NCI-H82 (cell line): Measurements from ENCODE around the gene UBC.
"Not testable (repeated sequence)": the region's sequence is repeated elsewhere in the genome, so short reads cannot be mapped to it uniquely, and the experiment has no call there.

ENCODE experiments used
- DNase-seq: peaks from one replicate; lab custom pipeline; 2025; lab: John Stamatoyannopoulos, UW

Gene UBC

DNA sequence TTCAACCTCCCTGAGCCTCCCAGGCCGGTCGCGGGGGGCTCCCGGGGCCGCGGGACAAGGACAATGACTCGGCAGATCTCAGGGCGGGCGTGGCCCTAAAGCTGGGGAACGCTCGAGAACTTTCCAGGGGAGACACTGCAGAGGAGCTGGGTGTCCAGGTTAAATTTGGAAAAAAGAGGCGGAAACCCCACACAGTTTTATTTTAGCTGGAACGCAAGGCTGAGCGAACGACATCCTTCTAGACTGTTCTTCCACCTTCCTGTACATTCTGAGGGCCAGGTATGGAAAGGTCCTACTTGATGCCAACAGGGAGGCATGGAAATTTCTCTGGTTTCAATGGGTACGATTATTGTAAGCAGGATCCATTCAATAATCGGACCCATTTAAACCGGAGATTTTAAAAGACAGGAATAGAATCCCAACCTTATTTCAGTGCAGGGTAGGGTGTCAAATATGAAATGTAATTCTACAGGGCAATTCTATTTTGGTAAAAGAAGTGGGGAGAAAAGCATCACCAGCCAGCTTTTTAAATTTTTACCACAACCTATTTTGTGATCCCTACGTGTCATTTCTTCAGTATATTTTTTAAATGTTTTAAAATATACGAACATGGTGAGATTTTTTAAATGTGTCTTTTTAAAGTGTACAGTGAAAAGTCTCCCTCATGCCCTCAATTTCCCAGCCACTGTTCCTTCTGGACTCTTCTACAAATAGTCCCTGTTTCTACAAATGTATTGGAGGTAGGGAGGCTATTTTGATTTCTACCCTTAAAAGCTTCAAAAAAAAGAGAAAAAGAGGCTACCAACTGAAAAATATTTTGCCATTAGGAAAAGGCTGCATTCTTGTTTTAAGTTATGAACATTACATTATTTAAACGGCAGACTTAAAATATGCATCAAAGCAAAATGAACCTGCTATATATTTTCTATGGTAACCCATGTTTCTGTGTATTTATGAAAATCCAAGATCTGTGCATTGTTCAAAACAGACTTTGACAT lies 1.1 kb upstream of the UBC start:
- DNase-seq = no peak

DNA sequence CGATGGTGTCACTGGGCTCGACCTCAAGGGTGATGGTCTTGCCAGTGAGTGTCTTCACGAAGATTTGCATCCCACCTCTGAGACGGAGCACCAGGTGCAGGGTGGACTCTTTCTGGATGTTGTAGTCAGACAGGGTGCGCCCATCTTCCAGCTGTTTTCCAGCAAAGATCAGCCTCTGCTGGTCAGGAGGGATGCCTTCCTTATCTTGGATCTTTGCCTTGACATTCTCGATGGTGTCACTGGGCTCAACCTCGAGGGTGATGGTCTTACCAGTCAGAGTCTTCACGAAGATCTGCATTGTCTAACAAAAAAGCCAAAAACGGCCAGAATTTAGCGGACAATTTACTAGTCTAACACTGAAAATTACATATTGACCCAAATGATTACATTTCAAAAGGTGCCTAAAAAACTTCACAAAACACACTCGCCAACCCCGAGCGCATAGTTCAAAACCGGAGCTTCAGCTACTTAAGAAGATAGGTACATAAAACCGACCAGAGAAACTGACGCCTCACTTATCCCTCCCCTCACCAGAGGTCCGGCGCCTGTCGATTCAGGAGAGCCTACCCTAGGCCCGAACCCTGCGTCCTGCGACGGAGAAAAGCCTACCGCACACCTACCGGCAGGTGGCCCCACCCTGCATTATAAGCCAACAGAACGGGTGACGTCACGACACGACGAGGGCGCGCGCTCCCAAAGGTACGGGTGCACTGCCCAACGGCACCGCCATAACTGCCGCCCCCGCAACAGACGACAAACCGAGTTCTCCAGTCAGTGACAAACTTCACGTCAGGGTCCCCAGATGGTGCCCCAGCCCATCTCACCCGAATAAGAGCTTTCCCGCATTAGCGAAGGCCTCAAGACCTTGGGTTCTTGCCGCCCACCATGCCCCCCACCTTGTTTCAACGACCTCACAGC lies 717 bp downstream of the UBC start:
- no peak for DNase-seq

DNA sequence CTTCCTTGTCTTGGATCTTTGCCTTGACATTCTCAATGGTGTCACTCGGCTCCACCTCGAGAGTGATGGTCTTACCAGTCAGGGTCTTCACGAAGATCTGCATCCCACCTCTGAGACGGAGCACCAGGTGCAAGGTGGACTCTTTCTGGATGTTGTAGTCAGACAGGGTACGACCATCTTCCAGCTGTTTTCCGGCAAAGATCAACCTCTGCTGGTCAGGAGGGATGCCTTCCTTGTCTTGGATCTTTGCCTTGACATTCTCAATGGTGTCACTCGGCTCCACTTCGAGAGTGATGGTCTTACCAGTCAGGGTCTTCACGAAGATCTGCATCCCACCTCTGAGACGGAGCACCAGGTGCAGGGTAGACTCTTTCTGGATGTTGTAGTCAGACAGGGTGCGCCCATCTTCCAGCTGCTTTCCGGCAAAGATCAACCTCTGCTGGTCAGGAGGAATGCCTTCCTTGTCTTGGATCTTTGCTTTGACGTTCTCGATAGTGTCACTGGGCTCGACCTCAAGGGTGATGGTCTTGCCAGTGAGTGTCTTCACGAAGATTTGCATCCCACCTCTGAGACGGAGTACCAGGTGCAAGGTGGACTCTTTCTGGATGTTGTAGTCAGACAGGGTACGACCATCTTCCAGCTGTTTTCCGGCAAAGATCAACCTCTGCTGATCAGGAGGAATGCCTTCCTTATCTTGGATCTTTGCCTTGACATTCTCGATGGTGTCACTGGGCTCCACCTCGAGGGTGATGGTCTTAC lies 1.7 kb downstream of the UBC start:
- not testable (repeated sequence) for DNase-seq

DNA sequence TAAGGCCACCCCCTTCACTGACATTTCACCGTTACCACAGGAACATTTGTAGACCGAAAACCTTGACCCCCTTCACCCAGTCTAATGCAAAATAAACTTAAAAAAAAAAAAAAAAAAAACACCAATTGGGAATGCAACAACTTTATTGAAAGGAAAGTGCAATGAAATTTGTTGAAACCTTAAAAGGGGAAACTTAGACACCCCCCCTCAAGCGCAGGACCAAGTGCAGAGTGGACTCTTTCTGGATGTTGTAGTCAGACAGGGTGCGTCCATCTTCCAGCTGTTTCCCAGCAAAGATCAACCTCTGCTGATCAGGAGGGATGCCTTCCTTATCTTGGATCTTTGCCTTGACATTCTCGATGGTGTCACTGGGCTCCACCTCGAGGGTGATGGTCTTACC lies 2.9 kb downstream of the UBC start:
- not testable (repeated sequence) for DNase-seq

DNA sequence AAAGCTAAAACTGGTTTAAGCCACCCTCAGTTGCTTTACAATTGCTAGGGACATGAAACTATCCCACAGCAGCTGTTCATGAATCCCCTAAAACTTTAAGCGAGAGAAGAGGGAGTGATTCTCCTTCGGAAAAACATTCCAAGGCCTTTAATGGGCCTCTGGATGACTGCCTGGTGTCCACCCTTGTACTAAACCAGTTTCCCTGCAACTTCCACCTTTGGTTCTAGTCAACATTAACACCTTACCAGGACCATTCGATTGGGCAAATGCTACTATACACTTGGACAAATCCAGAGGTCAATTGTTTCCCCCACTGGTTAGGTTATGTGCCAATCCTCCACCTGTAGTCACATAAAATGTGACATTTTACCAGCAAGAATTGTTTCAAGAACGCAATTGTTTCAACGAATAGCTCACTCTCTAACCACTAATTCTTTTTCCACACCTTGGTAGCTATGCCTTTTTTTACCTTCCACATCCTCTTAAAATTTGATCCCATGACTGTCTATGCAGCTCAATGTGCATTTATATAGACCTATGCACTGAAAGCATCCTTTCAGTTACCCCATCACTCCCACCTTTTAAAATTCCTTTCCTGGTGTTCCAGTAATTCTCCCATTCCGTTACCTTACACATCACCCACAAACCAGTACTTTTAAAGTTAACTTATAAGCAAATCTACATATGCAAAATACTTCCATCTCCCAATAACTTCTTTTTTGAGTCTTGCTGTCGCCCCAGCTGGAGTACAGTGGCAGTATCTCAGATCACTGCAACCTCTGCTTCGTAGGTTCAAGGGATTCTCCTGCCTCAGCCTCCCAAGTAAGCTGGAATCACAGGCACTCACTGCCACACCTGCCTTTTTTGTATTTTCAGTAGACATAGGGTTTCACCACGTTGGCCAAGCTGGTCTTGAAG lies 3.6 kb downstream of the UBC start:
- no peak for DNase-seq

DNA sequence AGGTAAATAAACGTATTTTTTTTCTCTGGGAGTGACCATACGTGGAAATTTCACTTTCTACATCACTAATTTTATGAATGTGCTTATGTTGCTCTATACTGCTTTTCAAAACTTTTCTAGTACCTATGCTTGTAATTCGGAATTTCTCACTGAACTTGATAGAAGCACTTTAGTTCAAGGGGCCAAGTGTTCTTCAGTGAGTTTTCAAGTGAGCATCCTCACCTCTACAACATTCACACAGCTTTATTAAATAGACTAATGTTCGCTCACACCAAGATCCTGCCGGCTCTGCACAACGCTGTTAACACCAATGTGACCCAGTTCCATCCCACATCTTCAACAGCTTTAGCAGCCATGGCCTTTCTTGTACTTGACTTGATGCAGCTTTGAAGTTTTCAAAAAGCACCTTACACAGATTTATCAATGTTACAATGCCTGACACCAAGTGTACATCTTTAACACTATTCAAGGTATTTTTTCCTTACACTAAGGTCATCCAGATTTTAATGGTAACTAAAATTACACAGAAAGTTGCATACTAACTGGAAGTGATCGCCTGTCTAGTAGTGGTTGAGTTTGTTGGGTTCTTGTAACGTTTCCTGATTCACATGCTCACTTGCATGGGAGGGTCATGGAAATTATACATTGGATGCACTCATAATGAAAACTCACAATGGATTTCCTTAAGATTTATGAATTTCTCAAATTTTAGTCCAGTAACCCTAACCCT lies 4.5 kb downstream of the UBC start:
- no peak for DNase-seq

DNA sequence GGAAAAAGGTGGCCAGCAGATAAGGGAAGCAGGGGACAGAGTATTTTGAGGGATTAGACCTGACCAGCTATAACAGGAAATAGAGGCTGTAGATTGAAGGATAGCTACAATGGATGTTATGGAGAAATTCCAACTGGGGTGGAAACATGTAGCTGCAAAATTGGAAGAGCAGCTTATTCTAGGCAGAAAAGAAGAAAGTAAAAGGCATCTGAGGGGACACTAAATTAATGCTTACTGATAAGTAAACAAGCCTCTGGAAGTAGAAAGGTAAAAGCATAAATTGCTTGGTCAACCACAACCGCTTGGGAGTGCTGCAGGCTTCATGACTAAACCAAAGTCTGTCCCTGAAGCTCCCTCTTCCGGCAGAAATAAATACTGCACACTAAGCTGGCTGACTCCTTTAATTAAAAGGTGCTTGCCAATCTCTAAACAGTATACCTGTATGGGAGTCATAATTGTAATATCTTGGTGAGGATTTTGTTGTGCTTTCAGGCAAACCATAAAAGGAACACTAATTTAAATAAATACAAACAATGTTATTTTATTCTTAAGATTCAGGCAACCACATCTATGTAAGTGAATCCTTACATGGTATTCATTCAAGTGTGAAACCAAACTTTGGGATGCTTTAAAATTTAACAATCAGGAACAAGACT lies 7.7 kb downstream of the UBC start:
- no peak for DNase-seq

DNA sequence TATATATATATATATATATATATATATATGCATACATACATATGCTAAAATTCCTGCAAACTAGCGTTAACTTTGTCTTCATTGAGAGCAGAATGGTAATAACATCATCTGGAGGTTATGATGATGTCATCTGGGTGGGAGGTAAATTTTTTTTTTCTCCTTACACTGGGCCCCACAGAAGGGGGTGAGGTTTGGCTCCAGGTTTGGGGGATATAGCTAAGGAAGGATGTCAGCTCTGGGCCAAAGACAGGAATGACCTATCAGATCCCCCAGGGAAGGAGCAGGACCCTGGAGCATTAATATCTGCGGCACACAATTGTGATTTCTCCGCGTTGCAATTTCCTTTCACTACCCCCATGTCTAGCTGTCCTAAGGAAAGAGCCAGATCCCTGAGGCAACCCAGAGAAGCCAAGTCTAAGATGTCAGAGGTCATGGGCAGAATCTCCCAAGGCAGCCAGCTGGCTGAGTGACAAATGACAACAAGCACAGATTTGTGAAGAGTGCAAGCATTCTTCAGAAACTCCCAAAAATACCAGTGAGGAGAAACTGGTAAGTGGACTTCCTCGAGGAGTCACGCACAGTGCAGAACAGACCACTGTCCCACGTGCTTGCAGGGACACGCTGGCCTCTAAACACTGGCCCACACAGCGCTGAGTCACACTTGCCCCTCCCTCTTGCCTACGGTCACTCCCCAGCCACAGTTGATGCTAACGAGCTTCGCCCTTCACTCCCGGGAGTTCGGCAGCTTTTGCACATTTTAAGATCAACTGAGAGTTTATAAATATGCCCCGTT lies 9.9 kb downstream of the UBC start:
- peak; percentile 46 for DNase-seq

DNA sequence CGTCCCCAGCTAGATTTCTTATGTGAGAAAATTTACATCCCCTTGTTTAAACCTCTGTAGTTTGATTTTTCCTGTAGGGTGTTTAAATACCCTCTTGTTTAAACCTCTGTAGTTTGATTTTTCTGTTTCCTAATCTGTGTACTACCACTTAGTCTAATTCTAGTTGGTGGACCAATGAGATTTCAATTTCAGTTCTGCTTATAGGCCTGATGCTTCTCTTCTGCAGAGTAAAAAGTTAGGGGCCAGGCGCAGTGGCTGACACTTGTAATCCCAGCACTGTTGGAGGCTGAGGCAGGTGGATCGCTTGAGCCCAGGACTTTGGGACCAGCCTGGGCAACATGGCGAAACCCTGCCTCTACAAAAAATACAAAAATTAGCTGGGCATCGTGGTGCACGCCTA lies 11.5 kb downstream of the UBC start:
- no peak for DNase-seq

DNA sequence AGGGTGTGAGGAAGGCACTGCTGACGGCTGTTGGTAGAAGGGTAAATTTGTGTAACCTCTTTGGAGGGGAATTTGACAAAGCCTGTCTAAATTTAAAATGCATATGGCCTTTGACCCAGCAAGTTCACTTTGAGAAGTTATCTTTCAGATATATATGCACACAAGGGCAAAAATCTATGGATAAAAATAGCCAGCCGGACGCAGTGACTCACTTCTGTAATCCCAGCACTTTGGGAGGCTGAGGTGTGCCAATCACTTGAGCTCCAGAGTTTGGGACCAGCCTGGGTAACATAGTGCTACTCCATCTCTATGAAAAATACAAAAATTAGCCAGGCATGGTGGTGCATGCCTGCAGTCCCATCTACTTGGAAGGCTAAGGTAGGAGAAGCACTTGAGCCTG lies 13.4 kb downstream of the UBC start:
- DNase-seq = no peak

DNA sequence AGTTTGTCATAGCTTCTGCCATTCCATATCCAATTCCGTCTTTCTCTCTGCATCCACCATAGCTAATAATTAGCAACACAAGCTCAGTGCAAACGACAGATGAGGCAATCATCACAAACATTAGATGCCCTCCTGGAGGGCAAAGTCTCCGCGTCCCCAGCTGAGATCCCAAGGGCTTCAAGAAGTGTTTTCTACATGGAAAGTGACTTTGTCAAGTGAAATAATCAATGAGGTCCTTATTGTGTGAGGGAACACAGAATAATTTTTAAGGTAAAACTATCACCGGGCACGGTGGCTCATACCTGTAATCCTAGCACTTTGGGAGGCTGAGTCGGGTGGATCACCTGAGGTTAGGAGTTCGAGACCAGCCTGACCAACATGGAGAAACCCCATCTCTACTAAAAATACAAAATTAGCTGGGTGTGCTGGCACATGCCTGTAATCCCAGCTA lies 14.1 kb downstream of the UBC start:
- not testable (repeated sequence) for DNase-seq

DNA sequence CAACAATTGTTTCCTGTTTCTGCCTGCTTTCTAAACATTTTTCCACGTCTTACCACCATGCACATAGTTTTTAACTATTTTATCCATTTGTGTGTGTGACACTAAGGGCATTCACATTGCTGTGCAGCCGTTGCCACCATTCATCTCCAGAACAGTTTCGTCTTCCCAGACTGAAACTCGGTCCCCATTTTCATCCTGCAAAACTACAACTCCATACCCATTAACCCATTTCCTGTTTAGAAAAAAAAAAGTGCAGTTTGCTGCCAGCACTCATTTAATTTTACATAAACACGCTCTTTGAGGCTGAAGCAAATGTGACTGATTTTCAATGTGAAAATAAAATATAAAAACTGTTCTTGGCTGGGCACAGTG lies 15.5 kb downstream of the UBC start:
- no peak for DNase-seq

DNA sequence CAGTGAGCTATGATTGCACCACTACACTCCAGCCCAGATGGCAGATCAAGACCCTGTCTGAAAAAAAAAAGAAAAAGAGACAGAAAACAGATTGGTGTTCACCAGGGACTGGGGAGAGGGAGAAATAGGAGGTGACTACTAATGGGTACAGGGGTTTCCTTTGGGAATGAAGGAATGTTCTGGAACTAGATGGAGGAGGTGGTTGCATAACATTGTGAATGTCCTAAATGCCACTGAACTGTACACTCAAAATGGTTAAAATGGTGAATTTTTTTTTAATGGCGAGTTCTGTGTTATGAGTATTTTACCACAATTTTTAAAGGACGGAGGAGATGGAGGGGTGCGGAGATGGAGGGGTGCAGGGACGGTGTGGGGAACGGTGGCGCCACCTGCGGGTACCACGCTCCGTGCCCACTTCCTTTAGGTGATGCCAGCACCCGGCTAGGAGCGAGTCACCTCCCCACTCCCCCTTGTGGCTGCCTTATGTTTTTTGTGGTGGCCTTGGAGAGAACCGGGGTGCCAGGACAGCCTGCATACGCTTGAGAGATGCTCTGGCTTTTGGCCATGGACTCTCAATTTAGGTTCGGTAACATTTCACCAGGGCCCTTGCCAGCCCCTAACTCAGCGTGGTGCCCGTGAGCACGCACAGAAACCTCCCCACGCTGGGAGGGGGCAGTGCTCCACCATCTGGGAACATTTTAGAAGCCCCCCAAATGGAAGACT lies 16.1 kb downstream of the UBC start:
- peak; percentile 78 for DNase-seq

DNA sequence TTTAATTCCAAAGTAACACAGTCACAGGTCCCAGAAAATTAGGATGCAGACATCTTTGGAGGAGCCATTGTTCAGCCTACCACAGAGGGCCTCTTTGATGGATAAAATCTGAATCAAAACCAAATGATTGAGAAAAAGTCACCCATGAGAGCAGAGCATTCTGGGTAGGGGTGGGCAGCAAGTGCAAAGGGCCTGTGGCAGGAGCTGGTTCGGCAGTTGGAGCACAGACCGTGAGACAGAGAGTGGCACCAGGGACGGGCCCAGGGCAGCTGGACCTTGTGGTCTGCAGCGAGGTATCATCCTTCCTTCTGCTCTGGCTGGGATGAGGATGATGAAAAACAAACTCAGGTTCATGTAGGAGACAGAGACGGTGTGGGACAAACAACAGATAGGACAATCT lies 18.0 kb downstream of the UBC start:
- no peak for DNase-seq

DNA sequence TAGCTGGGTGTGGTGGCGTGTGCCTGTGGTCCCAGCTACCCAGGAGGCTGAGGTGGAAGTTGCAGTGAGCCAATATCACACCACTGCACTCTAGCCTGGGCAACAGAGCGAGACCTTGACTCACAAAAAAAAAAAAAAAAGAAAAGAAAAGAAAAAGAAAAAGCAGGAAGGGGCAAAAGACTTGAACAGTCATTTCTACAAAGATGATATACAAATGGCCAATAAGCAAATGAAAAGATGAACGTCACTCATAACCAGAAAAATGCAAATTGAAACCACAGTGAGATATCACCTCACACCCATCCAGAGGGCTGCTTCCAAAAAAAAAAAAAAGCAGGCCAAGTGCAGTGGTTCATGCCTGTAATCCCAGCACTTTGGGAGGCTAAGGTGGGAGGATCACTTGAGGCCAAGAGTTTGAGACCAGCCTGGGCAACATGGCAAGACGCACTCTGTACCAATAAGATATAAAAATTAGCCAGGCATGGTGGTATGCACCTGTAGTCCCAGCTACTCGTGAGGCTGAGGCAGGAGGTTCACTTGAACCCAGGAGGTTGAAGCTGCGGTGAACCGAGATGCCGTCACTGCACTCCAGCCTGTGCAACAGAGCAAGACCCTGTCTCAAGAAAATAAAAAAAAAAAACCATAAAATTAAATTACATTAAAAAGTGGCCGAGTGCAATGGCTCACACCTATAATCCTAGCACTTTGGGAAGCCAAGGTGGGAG lies 20.5 kb downstream of the UBC start:
- DNase-seq = no peak

DNA sequence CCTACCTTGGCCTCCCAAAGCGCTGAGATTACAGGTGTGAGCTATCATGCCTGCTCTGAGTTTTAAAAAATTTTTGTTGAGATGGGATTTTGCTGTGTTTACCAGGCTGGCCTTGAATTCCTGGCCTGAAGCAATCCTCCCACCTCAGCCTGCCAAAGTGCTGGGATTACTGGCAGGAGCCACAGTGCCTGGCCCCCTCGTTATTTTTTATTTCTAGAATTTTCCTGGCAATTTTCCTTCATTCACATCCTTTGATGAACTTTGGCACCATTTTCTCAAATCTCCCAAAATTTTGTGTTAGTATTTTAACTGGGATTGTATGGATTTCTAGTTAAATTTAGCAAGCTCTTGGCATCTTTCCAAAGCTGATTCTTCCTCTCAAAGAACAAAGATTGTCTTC lies 26.2 kb downstream of the UBC start:
- no peak for DNase-seq

DNA sequence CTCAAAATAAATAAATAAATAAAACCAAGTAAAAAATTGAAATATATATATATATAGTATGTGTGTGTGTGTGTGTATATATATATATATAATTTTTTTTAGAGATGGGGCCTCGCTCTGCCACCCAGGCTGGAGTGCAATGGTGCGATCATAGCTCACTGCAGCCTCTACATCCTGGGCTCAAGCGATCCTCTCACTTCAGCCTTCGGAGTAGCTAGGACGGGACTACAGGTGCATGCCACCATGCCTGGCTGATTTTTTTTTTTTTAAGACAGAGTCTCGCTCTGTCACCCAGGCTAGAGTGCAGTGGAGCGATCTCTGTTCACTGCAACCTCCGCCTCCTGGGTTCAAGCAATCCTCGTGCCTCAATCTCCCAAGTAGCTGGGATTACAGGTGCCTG lies 26.7 kb downstream of the UBC start:
- not testable (repeated sequence) for DNase-seq
